ENCODE data around the gene APOL1. TPM values are rescaled to one million over a fixed set of nuclear protein-coding genes. Genes with fewer than 3 reads are reported as not detected.

Gene APOL1
- total RNA-seq, 1 donor from 2014 or later, result 1.8 TPM

- no peaks in the 10 kb centered on the region for H3K27me3 ChIP-seq (ENCODE audit: control insufficient read depth, insufficient read depth, low read length)
- DNase-seq (ENCODE audit: low read depth) (no peak), FAIRE-seq (no peak)
- no peak overlapping the region for H3K4me3 ChIP-seq (ENCODE audit: low read depth, low read length)
- TF ChIP-seq CTCF (IDR thresholded peaks at IDR 0.05; ENCODE audit: insufficient read depth, low read length, severe bottlenecking), result no peak
- H3K36me3 ChIP-seq (ENCODE audit: control insufficient read depth, insufficient read depth, low read length), result peaks cover 88% of the 10 kb centered on the region
These were observed 50.2 kb downstream of the APOL1 start for GRCh38 chr22:36303115-36303467.

GRCh38 chr22:36303874-36304273 is 50.9 kb downstream of the APOL1 start:
- no peak for TF ChIP-seq CTCF (IDR thresholded peaks at IDR 0.05; ENCODE audit: insufficient read depth, low read length, severe bottlenecking)
- Histone ChIP-seq H3K4me3 (ENCODE audit: low read depth, low read length) (no peak overlapping the region), H3K27me3 (ENCODE audit: control insufficient read depth, insufficient read depth, low read length) (no peaks in the 10 kb centered on the region), H3K36me3 (ENCODE audit: control insufficient read depth, insufficient read depth, low read length) (peaks cover 85% of the 10 kb centered on the region)
- FAIRE-seq, result no peak
- no peak for DNase-seq (ENCODE audit: low read depth)

DNA sequence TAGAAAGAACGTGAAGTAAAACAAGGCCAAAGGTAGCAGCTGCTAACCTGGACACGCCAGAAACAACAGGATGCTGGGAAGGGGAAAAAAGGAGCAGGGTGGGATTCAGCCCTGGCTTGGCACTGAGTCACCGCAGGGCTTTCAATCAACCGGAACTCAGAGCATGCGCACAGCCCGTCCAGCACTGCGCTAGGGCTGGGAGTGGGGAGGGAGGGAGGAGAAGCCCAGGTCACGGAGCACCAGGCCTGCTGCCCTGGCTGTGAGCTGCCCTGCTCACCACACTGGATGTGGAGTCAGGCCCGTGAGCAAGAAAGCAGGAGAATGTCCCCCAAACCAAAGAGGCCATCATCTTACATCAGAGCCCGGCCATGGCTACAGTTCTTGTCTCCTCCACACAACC is 51.5 kb downstream of the APOL1 start:
- no peak for DNase-seq (ENCODE audit: low read depth)
- Histone ChIP-seq H3K27me3 (ENCODE audit: control insufficient read depth, insufficient read depth, low read length) (no peaks in the 10 kb centered on the region), H3K36me3 (ENCODE audit: control insufficient read depth, insufficient read depth, low read length) (peaks cover 85% of the 10 kb centered on the region), H3K4me3 (ENCODE audit: low read depth, low read length) (no peak overlapping the region)
- FAIRE-seq, result no peak
- no peak for TF ChIP-seq CTCF (IDR thresholded peaks at IDR 0.05; ENCODE audit: insufficient read depth, low read length, severe bottlenecking)

- H3K27me3 ChIP-seq (ENCODE audit: control insufficient read depth, insufficient read depth, low read length), result no peaks in the 10 kb centered on the region
- TF ChIP-seq CTCF (IDR thresholded peaks at IDR 0.05; ENCODE audit: insufficient read depth, low read length, severe bottlenecking), result no peak
- DNase-seq (ENCODE audit: low read depth) (no peak), FAIRE-seq (no peak)
- peaks cover 80% of the 10 kb centered on the region for H3K36me3 ChIP-seq (ENCODE audit: control insufficient read depth, insufficient read depth, low read length)
- H3K4me3 ChIP-seq (ENCODE audit: low read depth, low read length), result no peak overlapping the region
These were observed 52.9 kb downstream of the APOL1 start for GRCh38 chr22:36305813-36306212.

DNA sequence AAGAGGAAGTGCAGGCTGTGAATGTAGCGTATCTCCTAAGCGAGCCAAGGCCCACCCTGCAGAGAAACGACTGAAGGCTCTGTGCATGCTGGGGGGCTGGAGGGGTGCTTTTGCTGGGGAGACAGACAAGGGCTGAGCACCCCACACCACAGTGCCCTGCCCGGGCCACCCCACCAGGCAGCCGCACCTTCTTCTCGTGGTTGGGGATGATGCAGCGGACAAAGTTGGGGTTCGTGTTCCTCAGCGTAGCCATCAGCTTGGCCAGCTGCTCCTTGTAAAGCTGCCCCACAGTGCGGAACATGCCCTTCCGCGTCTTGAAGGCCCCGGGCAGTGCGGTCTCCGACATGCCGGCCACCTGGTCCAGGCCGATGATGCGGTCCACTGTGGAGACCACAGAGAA is 53.3 kb downstream of the APOL1 start:
- FAIRE-seq, result no peak
- Histone ChIP-seq H3K27me3 (ENCODE audit: control insufficient read depth, insufficient read depth, low read length) (no peaks in the 10 kb centered on the region), H3K4me3 (ENCODE audit: low read depth, low read length) (no peak overlapping the region), H3K36me3 (ENCODE audit: control insufficient read depth, insufficient read depth, low read length) (peaks cover 80% of the 10 kb centered on the region)
- TF ChIP-seq CTCF (IDR thresholded peaks at IDR 0.05; ENCODE audit: insufficient read depth, low read length, severe bottlenecking), result no peak
- no peak for DNase-seq (ENCODE audit: low read depth)

GRCh38 chr22:36308880-36309279 is 55.9 kb downstream of the APOL1 start:
- no peak for DNase-seq (ENCODE audit: low read depth)
- no peak for FAIRE-seq
- H3K27me3 ChIP-seq (ENCODE audit: control insufficient read depth, insufficient read depth, low read length), result no peaks in the 10 kb centered on the region
- H3K4me3 ChIP-seq (ENCODE audit: low read depth, low read length), result no peak overlapping the region
- peaks cover 77% of the 10 kb centered on the region for H3K36me3 ChIP-seq (ENCODE audit: control insufficient read depth, insufficient read depth, low read length)
- TF ChIP-seq CTCF (IDR thresholded peaks at IDR 0.05; ENCODE audit: insufficient read depth, low read length, severe bottlenecking), result no peak
